ENCODE data around the gene SEPTIN8. TPM values are rescaled to one million over a fixed set of nuclear protein-coding genes. Genes with fewer than 3 reads are reported as not detected.

The SEPTIN8 gene
- total and polyA plus RNA-seq, 2 donors (not counting 3 experiments of a cell fraction or from before 2014, with no cell fraction given): 56.6 to 82.1 TPM

DNA sequence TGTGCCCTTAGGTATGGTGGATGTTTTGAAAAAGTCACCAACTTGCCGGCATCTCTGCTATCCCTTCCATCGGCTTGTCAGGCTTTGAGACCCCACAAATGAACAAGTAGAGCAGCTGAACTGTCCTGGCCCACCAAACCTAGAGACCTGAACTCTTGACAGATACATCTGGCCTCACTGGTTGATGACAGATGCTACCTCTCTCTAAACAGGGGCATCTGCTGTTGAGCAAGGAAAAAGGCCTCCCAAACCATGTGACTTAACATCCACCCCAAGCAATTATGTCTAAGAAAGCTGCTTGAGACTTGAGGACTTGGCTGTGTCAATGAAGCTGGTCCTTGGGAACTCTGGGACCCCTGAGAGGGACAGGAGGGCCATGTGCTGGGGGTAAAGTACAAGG lies 27.5 kb downstream of the SEPTIN8 start:
- dilution Hi-C loops (cut with MboI; ENCODE audit: extremely low pct_ligation_motif_present, low sequenced_read_pairs): no loop called here
- H4K20me1 ChIP-seq (replicated peaks; ENCODE audit: control insufficient read depth, extremely low read depth, insufficient read depth, low read length): no peaks in the 10 kb centered on the region
- TF ChIP-seq, protein P1, sequence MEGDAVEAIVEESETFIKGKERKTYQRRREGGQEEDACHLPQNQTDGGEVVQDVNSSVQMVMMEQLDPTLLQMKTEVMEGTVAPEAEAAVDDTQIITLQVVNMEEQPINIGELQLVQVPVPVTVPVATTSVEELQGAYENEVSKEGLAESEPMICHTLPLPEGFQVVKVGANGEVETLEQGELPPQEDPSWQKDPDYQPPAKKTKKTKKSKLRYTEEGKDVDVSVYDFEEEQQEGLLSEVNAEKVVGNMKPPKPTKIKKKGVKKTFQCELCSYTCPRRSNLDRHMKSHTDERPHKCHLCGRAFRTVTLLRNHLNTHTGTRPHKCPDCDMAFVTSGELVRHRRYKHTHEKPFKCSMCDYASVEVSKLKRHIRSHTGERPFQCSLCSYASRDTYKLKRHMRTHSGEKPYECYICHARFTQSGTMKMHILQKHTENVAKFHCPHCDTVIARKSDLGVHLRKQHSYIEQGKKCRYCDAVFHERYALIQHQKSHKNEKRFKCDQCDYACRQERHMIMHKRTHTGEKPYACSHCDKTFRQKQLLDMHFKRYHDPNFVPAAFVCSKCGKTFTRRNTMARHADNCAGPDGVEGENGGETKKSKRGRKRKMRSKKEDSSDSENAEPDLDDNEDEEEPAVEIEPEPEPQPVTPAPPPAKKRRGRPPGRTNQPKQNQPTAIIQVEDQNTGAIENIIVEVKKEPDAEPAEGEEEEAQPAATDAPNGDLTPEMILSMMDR (IDR thresholded peaks at IDR 0.05; ENCODE audit: extremely low read depth in 1 of 2, insufficient read depth in 1 of 2, low read depth in 1 of 2, low read length in 2 of 2): no peak
- TF ChIP-seq JUN (IDR thresholded peaks at IDR 0.05; ENCODE audit: borderline replicate concordance, insufficient read depth, insufficient read length, low read depth) (no peak), MAX (IDR thresholded peaks at IDR 0.05; ENCODE audit: insufficient read depth, insufficient read length) (no peak), GATA2 (IDR thresholded peaks at IDR 0.05; ENCODE audit: insufficient read depth, insufficient read length, low read depth, low read length) (no peak), POLR2AphosphoS5 (IDR thresholded peaks at IDR 0.05; ENCODE audit: insufficient read depth, low read depth, low read length) (no peak), MYC (IDR thresholded peaks at IDR 0.05; ENCODE audit: low read depth, low read length) (no peak), FOS (IDR thresholded peaks at IDR 0.05; ENCODE audit: borderline replicate concordance, insufficient read depth, low read length) (no peak), POLR2A (IDR thresholded peaks at IDR 0.05; ENCODE audit: low read depth, low read length) (no peak), EZH2 (IDR thresholded peaks at IDR 0.05; ENCODE audit: borderline replicate concordance, low read depth, low read length, severe bottlenecking) (no peak)
- H3K4me2 ChIP-seq (ENCODE audit: insufficient read depth, low read length): no peak overlapping the region
- no peak overlapping the region for H3K9ac ChIP-seq (replicated peaks; ENCODE audit: extremely low read depth, insufficient read depth, low read length)
- ChIA-PET POLR2A (no interaction called here), CTCF (interaction anchor here (1.2 to 5.5 kb wide), 2 partner anchors 71 to 244 kb away, joined by 3 to 48 read pairs; no protein-coding TSS in a partner anchor)
- no peaks in the 10 kb centered on the region for H3K9me3 ChIP-seq (replicated peaks; ENCODE audit: control insufficient read depth, insufficient read depth, low read length)
- no peak overlapping the region for H3K27ac ChIP-seq (ENCODE audit: insufficient read depth, low read depth, low read length)
- no peak for FAIRE-seq
- H3K36me3 ChIP-seq (ENCODE audit: control insufficient read depth in 2 of 2, extremely low read depth in 1 of 2, insufficient read depth in 2 of 2, low read length in 2 of 2): no peaks in the 10 kb centered on the region
- peaks cover 5% of the 10 kb centered on the region for H3K4me1 ChIP-seq (ENCODE audit: control insufficient read depth, extremely low read depth, insufficient read depth, low read length)
- no peaks in the 10 kb centered on the region for H3K79me2 ChIP-seq (ENCODE audit: control insufficient read depth, insufficient read depth, low read length)
- no peak for DNase-seq (ENCODE audit: low read depth, low spot score)
- BruUV-seq (replicated peaks): no TSS peak
- no peaks in the 10 kb centered on the region for H3K9me1 ChIP-seq (replicated peaks; ENCODE audit: control insufficient read depth, extremely low read depth, insufficient read depth, low read length)
- H3K4me3 ChIP-seq (replicated peaks in 1 of 3; ENCODE audit: insufficient read depth in 1 of 3, low read depth in 1 of 3, low read length in 3 of 3): no peak overlapping the region
- H3K27me3 ChIP-seq (ENCODE audit: control insufficient read depth in 2 of 2, insufficient read depth in 2 of 2, low read length in 2 of 2): peaks cover 0 to 2% of the 10 kb centered on the region in 2 experiments
- intact Hi-C loops (cut with micrococcal nuclease): loop anchor here (5.0 kb wide), 1 partner anchor 133 kb away; no protein-coding TSS in a partner anchor
- no peak overlapping the region for H2AFZ ChIP-seq (ENCODE audit: low read depth, low read length)

All from endothelial cell of umbilical vein (primary cell).